HEK293T (cell line): ENCODE data around the gene GLT8D1.

Experiments used
- ARNT ChIP-seq: fragments of 450-650 bp; IDR thresholded peaks from 2 replicates; pipeline ENCODE4 v1.6.1; 2017; ENCODE audit warnings: mild to moderate bottlenecking
- BHLHE40 ChIP-seq: fragments of 450-650 bp; IDR thresholded peaks from 2 replicates; pipeline ENCODE4 v1.6.1; 2016; ENCODE audit warnings: mild to moderate bottlenecking, moderate library complexity, borderline replicate concordance
- CTBP1 ChIP-seq: fragments of 450-650 bp; IDR thresholded peaks from 2 replicates; pipeline ENCODE4 v1.6.1; 2016; ENCODE audit warnings: borderline replicate concordance
- FOXK2 ChIP-seq: fragments of 450-650 bp; IDR thresholded peaks from 2 replicates; pipeline ENCODE4 v1.6.1; 2016; ENCODE audit warnings: mild to moderate bottlenecking
- FOXM1 ChIP-seq: fragments of 450-650 bp; IDR thresholded peaks from 2 replicates; pipeline ENCODE4 v1.6.1; 2017; ENCODE audit warnings: mild to moderate bottlenecking, borderline replicate concordance
- HDGF ChIP-seq: fragments of 450-650 bp; IDR thresholded peaks from 2 replicates; pipeline ENCODE4 v1.6.1; 2017; ENCODE audit warnings: antibody characterized with exemption, borderline replicate concordance
- NFRKB ChIP-seq: fragments of 450-650 bp; IDR thresholded peaks from 2 replicates; pipeline ENCODE4 v1.6.1; 2016; ENCODE audit warnings: mild to moderate bottlenecking, moderate library complexity
- PKNOX1 ChIP-seq: fragments of 450-650 bp; IDR thresholded peaks from 2 replicates; pipeline ENCODE4 v1.6.1; 2016
- SP1 ChIP-seq: fragments of 450-650 bp; IDR thresholded peaks from 2 replicates; pipeline ENCODE4 v1.6.1; 2017
- SUZ12 ChIP-seq: fragments of 450-650 bp; IDR thresholded peaks from 2 replicates; pipeline ENCODE4 v1.6.1; 2016; ENCODE audit warnings: mild to moderate bottlenecking
- TARDBP ChIP-seq: fragments of 450-650 bp; IDR thresholded peaks from 2 replicates; pipeline ENCODE4 v1.6.1; 2016
- ZNF384 ChIP-seq: fragments of 450-650 bp; IDR thresholded peaks from 2 replicates; pipeline ENCODE4 v1.6.1; 2016

GRCh38 chr3:52694528-52695189, 10.9 kb downstream of the GLT8D1 start:
- TF ChIP-seq FOXK2, result no peak
- TF ChIP-seq ZNF384, result no peak
- no peak for TF ChIP-seq HDGF
- no peak for TF ChIP-seq PKNOX1
- no peak for TF ChIP-seq ARNT
- TF ChIP-seq FOXM1, result no peak
- TF ChIP-seq SUZ12, result no peak
- no peak for TF ChIP-seq CTBP1
- no peak for TF ChIP-seq TARDBP
- TF ChIP-seq SP1, result no peak
- no peak for TF ChIP-seq NFRKB
- TF ChIP-seq BHLHE40, result no peak
